ENCODE measurements around the gene SYT5.
"Not testable (repeated sequence)": the region's sequence is repeated elsewhere in the genome, so short reads cannot be mapped to it uniquely, and the experiment has no call there.

Gene SYT5

DNA sequence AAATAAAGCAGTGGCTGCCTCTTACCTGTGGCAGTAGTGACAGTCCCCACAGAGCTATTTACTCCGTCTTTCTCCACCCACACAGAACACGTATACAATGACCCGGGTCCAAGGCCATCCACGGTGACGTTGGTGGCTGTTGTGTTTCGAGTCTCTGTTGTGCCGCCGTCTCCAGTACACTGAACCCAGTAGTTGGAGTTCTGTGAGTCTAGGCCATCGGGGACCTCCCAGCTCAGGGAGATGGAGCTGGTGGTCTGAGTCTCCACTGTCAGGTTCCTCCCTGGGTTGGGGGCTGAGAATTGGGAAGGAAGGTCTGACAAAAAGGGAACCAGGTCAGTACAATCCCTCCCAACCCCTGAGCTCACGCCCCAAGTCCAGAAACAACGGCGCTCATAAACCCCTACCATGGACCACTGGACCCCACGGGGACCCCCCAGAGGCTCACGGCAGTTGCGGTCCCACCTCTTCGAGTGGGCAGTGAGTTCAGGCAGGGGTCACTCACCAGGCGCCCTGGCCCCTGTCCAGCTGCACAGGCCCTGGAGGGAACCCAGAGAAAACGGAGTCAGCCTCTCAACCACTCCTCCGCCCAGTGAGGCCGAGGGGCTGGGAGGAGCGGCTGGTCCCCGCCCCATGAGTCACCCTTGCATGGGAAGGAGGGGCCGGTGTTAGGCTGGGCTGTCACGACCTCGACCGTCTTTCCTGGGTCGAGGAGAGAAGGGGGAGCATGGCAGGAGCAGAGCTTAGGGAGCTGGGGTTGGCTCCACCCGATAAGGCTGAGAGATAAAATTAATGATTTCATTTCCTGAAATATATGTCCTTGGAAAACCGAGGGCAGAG, 26.8 kb upstream of the SYT5 start:
- peak; percentile 83 for DNase-seq

DNA sequence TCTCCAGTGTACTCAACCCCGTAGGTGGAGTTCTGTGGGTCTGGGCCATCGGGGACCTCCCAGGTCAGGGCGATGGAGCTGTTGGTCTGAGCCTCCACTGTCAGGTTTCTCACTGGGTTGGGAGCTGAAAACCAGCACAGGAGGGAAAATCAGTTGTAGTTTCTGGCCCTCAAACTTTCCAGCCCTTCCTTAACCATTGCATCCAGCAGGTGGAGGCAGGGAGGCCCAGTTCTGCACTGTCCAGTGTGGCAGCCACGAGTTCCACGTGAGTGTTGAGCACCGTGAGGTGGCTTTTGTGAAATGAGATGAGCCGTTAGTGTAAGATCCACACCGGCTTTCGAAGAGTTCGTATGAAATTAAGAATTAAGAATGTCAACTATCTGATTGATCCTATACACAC, 22.1 kb upstream of the SYT5 start:
- DNase-seq, result not testable (repeated sequence)

DNA sequence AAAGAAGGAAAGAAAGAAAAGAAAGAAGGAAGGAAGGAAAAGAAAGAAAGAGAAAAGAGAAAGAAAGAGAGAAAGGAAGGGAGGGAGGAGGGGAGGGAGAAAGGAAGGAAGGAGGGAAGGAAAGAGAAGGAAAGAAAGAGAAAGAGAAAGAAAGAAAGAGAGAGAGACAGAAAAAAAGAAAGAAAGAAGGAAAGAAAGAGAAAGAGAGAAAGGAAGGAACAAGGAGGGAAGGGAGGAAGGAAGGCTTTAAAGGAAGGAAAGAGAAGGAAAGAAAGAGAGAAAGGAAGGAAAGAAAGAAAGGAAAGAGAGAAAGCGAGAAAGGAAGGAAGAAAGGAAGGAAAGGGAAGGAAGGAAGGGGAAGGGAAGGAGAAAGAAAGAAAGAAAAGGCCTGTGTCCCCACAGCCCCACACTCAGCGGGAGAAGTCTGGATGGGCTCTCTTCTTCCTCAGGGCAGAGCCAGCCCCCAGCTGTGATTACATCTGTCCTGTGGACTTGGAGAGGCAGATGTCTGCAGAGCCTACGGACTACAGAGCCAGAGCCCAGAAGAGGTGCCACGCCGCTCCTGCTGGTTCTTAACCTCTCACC, 19.6 kb upstream of the SYT5 start:
- DNase-seq, result no peak

DNA sequence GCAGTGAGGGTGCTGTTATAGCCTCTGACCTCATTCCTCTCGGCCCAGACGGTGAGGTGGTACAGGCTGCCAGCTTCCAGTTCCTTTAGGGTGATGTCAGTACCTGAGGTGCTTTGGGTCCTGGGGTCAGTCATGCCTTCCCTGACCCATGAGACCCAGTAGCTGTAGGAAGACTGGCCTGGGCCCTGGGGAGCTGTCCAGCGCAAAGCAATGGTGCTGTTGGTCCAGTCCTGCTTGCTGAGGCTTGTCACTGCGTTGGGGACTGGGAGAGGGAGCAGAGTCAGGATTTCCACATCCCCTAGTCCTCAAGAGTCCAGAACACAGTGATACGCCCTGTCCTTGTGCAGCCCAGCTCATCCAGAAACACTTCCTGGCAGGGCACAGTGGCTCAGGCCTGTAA, 18.6 kb upstream of the SYT5 start:
- DNase-seq, result no peak

DNA sequence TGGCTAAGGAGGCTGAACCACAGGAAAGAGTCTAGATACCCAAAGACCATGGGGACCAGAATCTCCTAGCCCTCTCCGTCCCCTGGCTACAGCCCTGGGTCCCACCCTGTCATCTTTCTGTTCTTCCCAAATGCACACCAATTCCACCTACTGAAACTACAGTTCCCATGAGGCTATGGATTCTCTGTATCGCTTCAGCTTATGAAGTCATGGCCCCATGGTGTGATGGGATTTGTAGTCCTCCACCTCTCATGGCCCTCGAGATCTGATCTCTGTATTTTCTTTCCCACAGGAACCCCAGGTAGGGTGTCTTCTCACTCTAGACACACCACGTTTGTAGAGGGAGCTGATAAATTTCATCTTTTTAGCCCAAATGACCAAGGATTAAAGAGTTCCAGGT, 17.4 kb upstream of the SYT5 start:
- DNase-seq, result no peak

DNA sequence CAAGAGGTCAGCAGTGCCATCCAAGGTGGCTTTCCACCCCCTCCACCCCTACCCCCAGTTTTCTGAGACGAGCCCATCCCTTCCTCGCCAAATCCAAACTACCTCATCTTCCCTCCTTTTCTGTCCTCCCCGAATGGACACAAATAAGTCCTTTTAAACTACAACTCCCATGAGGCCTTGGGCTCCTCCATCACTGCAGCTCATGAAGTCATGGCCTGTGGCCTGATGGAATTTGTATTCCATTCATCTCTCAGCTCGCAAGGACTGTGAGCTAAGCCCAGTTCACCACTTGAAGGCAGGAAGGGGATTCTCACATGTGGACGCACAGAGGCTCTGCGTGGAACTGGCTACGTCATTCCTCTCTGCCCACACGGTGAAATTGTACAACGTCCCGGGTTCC, 16.7 kb upstream of the SYT5 start:
- no peak for DNase-seq

DNA sequence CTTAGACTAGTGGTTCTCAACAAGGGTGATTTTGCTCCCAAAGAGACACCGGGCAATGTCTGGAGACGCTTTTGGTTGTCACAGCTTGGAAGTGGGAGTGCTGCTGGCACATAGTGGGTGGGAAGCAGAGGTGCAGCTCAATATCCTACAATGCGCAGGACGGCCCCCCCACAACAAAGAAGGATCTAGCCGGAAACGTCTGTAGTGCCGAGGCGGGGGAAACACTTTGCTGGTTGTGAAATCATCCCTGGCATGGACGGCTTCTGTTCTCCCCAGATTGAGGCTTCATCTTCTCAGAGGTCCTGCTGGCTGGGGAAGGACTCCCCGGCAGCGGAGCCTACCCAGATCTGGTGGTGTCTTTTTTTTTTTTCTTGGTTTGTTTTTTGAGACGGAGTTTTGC, 13.4 kb upstream of the SYT5 start:
- DNase-seq, result no peak

DNA sequence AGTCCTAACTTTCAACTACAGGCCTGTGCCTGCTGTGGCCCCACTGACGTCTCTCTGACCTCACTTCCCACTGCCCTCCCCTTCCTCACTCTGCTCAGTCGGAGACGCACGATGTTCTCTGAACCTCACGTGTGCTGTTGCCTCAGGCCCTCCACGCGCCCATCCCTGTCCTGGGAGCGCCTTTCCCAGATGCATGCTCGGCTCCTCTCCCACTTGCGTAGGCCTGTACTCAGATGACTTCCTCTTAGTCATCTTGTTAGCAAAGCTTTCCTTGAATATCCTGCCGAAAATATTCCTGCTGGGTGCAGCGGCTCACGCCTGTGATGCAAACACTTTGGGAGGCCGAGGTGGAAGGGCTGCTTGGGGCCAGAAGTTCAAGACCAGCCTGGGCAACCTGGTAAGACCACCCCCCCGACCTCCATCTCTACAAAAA, 9.3 kb upstream of the SYT5 start:
- peak; percentile 29 for DNase-seq

DNA sequence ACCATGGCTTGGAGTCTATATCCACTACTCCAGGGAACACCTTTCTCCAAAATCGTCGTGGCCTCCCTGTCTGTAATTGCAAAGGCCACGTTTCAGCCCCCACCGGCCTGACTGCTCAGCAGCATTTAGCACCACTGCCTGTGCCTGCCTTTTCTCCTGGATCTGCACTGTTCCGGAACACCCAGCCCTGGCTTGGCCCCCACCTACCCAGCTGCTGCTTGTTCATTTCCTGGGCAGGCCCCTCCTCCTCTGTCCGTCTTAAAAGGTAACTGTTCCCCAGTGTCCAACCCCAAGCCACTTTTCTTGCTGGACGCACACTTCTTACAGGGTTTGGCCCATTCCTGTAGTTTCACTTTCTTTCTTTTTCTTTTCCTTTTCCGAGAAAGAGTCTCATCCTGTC, 8.5 kb upstream of the SYT5 start:
- no peak for DNase-seq

DNA sequence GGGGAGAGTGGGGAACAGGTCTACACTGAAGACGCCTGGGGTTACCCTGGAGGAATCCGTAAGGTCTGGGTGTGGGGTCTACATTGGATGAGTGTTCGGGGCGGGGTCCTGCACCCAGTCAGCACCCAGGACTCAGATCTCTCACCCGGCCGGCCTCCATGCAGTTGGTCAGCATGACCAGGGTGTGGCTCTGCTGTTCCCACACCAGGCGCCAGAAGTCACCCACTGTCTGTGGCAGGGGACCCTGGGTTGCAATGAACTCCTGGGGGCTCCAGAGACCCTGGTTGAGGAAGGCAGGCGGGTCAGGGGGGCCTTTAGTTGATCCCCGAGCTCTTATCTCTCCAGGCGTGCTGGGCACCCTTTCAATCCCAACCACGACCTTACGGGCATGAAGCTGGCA, 6.0 kb upstream of the SYT5 start:
- no peak for DNase-seq

DNA sequence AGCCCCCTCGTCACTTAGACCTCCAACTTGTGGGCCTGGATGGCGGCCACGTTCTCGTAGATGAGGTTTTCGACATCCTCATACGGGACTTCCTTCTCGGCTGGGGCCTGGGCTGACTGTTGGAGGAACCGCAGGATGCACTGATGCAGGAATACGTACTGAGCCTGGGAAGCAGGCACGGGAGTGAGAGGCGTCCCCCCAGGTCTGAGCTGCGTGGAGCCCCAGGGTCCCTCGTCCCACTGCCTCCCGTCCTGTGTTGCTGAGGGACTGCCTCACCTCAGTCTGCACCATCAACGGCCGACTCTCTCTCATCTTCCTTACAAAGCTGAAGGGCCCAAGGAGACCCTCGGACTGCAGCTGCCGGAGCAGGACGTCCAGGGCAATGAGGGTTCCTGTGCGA, 1.7 kb upstream of the SYT5 start:
- DNase-seq, result no peak

DNA sequence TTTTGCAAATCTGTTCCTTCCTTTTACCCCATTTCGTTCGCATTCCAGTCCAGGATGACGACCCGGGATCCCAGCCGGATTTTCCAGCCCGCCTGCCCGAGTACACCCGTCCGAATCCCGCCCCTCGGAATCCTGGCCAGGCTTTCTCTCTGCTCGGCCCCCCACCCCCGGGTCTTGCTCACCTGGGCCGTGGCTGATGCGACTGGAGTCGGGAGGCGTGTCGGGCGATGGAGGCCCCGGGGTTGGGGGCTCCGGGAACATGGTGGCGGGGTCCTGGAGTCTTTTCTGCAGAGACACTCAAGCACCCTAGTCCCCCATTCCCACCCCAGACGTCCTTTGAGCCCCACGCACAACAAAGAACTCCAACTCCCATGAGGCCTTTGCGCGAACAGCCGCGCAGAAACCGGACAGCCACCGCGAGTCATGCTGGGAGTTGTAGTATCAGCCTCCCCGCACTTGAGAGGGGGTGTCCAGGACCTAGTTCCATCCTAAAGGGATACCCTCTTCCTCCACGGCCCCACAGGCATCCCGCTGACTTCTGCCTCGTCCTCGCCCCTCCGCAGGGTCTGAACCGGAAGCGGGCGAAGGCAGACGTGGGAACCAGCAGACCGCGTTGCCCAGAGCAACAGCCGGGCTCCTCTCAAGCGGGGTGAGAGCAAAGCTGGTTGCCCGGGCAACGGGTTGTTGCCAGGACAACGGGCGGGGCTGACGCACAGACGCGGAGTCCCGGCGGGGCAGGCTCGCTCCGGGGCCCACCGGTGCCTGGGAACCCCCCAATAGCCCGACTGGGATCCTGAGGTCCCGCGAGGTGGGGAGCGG, 1.1 kb downstream of the SYT5 start:
- peak; percentile 47 for DNase-seq

DNA sequence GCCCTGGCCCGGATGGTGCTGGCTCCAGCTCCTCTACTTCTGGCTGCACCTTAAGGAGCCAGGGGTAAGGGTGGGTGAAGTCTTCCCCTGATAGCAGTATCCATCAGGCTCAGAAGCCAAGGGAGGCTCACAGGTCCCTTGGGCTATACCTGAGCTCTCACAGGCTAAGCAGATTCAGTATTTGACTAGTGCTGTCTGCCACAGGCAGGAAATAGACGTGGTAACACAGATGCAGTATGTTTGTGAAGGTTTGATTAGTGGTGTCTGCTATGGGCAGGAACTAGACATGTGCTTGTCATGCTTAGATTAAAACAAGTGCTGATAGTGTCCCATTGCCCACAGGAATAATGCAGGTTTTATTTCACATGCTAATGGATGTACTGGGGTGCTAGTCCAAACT, 4.0 kb downstream of the SYT5 start:
- no peak for DNase-seq

DNA sequence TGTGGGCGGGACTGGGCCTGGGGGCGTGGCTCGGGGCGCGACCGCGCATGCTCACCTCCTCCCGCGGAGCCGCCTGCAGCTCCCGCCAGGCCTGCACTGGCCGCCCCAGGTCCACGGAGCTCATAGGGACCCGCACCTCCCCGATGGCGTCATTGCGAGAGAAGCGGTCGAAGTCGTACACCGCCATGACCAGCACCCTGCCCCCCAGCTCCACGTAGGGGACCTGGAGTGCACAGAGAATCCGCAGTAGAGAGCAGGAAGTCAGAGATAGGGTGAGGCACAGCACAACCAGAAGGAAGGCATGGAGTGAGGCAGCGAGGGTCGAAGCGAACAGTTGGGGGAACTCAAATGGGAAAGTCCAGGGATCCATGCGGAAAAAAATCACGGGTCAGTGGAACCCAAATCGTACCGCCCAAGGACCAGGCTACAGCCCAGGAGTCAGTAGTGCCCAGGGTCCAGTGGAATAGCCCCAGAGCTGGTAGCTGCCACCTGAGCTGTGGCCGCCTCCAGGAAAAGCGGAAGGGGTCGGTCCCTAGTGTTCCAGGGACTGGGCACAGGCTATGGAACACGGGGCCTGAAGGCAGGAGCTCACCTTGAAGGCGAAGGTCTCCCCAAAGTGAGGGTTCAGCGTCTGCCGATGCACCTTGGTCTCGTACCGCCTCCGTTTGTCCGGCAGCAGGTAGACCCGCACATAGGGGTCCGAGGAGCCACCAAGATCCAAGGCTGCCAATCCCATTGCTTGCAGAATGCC, 4.8 kb downstream of the SYT5 start:
- DNase-seq, result no peak

DNA sequence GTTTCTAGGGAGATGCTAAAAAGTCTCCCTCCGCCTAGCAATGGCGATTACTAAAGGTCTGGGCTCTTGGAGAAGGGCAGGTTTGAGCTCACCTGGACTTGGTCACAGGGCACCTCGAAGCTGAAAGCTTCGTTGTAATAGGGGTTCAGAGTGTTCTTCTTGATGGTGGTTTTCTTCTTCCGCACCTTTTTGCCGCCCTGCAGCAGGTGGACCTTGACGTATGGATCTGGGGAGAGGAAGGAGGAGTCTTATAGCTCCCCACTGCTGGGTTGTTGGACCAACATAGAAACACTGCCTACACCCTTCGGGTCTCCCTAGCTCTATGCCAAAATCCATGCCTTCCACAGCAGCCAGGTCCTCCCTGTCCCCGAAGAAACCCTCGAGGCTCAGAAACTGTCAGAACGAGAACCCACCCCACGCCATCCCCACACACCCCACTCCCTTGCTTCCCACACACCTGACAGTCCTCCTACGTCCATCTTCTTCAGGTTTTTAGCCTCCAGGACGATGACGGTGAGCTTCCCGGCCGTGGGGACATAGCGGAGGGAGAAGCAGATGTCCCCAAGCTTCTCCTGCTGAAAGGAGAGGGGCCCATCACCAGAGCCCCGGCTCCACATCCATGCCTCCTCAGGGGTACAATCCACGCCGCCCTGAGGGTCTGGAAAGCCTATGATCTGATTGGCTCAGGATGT, 5.5 kb downstream of the SYT5 start:
- DNase-seq, result no peak

DNA sequence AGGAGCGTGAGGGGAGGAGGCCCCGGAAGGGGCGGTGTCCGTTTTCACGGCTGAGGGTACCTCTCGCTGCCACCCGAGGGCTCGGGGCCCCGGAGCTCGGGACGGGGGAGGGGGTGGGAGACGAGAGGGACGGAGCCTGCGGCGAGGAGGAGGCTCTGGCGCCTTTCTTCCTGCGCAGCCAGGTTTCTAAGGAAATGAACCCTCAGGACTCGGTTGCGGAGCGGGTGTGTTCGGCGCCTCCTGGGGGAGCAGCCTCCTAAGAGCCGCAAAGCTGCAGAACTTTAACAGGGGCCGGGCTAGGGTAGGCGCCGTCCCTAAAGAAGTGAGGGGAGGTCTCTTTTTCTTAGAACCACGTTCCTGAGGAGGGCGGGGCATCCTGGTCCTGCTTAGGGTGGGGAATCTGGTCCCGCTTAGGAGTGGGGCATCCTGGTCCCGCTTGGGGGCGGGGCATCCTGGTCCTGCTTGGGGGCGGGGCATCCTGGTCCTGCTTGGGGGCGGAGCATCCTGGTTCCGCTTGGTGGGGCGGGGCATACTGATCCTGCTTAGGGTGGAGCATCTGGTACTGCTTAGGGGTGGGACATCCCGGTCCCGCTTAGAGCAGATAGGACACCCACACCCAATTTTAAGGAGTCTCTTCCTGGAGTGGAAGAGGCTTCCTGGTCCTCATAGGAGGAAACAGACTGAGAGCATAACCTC, 6.2 kb downstream of the SYT5 start:
- DNase-seq, result peak; percentile 31

DNA sequence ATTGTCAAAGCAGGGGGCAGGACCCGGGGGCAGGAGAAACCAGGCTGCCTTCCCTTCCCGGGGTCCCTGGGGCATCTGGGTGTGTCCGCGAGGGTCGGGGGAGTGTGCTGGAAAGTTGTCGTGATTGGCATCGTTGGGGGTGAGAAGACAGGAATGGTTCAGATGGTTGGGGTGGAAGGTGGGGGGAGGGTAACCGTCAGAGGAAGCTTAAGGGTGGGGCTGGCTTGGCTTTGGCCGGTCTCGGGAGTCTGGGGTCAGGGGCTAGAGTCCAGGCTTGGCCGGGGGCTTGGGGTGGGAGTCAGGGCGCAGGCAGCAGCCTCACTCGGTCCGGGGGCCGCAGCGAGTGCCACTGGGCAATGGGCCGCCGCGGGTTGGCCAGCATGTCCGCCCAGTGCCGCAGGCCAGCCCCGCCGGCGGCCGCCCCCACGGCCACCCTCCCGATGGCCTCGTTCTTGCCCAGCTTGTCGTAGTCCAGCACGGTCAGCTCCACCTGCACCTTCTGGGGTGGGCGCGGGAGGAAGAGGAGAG, 6.8 kb downstream of the SYT5 start:
- DNase-seq, result no peak

DNA sequence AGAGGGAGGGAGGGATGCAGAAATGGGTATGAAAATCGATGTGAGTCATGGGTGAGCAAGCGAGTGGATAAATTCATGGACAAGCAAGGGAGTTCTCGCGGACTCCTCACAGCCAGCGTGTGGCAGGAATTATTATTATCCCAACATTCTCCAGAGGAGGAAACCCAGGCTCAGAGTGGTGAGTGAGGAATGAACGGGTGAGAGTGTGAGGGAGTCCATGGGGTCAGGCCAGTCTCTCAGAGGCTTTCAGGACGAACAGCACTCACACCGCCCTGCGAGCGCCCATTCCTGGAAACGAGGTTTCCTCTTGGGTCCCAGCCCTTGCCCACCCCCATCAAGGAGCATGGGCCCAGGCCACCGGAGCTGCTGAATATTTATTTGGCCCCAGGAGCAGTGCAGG, 7.3 kb downstream of the SYT5 start:
- no peak for DNase-seq

DNA sequence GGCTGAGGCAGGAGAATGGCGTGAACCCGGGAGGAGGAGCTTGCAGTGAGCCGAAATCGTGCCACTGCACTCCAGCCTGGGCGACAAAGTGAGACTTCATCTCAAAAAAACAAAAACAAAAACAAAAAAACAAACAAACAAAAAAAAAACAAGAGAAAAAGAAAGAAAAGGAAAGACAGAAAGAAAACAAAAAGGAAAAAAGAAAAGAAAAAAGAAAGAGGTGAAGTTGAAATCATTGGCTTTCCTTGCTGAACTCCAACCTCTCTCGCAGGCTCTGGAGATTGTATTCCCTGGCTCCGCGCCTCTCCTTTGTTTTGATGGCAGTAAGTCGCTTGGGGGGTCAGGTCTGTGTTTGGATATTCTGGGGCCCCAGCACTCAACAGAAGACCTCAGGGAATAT, 7.8 kb downstream of the SYT5 start:
- not testable (repeated sequence) for DNase-seq

DNA sequence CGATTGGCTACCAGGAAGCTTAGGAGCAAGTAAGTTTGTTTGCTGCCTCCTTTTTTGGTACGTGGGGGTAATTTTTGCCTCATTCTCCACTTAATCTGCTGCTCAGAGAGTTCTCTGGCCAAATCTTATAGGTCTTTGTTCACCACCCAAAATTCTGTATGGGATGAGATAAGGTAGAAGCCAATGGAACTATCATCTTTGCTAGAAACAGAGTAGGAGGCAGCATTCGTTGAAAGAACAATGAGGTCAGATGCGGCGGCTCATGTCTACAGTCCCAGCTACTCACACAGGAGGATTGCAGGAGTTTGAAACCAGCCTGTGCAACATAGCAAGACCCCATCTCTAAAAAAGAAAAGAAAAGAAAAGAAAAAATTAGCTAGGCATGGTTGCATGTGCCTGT, 8.6 kb downstream of the SYT5 start:
- no peak for DNase-seq

DNA sequence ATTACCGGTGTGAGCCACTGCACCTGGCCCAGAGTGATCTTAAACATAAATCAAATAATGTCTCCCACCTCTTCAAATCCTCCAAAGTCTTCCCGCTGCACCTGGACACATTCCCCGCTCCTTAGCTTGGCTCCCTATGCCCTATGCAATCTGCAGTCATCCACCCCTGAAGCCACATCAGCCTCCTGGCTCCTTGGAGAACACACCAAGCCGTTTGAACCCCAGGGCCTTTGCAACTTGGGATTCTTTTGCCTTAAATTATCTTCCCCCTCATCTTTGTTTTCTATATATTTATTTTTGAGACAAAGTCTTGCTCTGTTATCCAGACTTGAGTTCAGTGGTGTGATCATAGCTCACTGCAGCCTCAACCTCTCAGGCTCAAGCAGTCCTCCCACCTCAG, 11.0 kb downstream of the SYT5 start:
- DNase-seq, result no peak
